ENCODE measurements around the gene NCF1.
"Not testable (repeated sequence)": the region's sequence is repeated elsewhere in the genome, so short reads cannot be mapped to it uniquely, and the experiment has no call there.

The NCF1 gene

DNA sequence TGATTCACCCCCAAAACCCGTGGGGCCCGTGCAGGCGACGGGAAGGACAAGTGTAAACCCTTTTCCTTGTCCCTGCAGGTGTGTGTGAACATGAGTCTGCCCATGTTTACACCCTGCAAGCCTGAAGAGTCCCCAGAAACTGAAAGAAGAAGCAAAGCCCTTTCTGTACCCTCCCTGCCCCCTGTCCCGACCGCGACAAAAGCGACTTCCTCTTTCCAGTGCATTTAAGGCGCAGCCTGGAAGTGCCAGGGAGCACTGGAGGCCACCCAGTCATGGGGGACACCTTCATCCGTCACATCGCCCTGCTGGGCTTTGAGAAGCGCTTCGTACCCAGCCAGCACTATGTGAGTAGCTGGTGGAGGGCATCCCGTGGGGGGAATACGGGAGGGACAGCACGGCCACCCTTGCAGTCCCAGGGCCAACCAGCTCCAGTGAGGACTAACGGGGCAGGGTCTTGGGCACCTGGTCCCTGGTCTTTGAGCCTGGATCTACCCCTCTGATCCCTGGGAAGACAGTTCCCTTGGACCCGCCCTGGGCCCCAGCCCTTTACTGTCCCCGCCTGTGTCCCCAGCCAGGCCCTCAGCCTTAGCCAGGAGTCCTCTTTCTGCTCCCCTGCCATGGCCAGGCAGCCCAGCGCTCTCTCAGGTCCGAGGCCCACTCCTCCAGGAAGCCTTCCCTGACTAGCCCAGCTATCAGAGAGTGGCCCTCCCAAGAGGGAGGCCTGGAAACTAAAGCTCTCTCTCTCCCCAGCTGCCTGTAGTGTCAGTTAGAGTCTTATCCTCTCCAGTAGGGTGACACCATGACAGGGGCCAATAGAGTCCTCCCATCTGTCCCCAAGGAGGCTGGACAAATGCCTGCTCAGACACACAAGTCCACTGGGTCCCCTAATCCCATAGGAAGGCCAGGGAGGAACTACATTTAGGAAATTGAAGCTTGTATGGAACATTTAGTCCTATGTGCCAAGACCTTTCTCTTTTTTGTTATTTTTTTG, at the start of gene NCF1:
Gene NCF1 (plus strand): TSS at position 252 of the 991 bp plus-strand sequence. CDS start 21 bp downstream, at position 273.
- DNase-seq = not testable (repeated sequence)

DNA sequence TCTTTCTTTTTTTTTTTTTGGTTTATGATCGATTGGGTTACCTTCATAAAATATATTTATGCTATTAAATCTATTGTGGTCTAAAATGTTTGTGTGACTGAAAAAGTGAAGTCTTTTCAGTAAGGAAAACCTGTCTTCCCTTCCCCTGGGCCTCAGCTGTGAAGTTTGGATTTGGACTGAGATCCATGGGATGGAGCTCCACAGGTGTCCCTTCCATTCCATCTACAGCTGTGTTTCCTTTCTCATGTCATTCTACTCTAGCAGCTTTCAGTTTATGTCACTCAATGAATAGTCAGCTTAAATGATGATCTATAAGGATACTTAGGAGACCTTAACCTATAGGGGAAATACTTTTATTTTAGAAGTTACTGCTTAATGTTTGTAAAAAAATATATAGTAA, 48.0 kb upstream of the NCF1 start:
- no peak for DNase-seq

DNA sequence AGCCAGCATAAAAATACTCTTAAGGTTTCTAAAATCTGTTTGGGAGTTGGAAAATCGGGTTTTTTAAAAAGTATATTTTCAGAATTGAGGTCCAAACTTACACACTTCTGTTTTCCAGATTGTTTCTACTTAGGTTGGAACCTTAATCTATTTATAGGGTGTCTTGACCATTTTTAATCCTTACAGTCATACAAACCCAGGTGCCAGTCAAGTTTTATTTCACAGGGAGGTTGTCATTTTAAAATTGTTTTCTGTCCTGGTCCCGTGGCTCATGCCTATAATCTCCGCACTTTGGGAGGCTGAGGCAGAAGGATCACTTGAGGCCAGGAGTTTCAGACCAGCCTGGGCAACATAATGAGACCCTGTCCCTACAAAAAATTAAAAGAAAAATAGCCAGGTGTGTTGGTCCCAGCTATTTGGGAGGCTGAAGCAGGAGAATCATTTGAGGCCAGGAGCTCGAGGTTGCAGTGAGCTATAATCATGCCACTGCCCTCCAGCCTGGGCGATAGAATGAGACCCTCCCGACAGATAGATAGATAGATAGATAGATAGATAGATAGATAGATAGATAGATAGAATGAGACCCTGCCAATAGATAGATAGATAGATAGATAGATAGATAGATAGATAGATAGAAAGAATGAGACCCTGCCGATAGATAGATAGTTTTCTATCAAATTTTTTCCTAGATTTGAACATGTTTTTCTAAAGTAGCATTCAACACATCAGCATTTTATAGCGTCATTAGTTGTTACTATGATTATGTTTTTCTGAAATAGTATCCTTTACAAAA, 47.3 kb upstream of the NCF1 start:
- no peak for DNase-seq

DNA sequence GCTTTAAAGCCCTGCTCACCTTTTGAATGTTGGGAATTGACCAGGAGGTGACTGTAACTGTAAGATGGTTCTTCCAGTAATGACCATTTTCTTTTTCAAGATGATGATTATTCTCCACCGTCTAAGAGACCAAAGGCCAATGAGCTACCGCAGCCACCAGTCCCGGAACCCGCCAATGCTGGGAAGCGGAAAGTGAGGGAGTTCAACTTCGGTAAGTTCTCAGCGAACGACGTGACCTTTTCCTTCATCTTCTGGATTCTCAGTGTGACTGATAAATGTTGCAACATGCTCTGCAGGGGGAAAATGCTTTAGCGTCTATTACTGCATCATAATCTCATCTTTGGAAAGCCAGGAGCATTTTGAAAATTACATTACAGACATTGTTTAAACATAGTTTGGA, 45.1 kb upstream of the NCF1 start:
- not testable (repeated sequence) for DNase-seq

DNA sequence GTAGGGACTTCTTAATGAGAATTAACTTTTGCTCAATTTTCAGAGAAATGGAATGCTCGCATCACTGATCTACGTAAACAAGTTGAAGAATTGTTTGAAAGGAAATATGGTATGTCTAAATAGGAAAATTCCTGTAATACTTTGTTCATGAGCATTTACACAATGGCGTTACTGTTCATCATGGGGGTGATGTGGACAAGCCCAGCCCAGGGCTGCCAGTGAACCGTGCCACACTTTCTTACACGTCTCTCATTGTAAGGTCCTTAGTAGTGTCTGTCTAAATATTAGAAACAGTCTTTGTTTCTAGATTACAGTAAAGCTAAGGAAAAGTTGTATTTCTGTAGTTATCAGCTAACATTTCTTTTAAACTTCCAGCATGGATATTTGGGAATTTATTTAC, 43.6 kb upstream of the NCF1 start:
- not testable (repeated sequence) for DNase-seq

DNA sequence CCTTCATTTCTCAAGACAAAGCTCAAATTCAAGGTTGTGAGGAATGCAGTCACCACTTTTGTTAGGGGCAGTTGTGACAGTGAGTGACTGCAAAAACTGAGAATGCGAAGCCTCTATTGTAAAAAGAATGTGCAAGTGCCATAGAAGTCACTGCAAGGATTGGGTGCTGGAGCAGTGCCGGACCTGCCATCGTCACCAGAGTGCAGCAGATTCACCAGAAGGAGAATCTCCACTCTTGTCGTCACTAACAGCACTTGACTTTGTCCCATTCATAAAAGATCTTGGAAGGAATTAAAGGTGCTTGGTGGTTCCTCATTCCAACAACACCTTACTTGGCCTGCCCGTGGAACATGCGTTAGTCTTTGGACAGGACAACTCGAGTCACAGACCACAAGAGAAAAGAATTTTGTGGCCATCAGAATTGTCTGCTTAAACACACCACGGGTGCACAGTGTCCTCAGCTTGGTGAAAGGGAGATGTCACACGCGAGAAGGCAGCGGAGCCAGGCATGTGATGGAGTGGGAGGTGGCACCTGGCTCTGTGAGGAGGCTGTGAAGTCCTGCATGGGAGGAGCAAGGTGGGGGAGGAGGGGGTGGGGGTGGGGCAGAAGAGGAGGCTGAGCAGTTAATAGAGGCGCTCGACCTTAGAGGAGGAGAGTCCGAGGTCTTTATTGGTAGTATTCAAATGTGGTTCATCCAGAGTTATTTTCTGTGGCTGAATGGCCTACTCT, 33.7 kb upstream of the NCF1 start:
- not testable (repeated sequence) for DNase-seq

DNA sequence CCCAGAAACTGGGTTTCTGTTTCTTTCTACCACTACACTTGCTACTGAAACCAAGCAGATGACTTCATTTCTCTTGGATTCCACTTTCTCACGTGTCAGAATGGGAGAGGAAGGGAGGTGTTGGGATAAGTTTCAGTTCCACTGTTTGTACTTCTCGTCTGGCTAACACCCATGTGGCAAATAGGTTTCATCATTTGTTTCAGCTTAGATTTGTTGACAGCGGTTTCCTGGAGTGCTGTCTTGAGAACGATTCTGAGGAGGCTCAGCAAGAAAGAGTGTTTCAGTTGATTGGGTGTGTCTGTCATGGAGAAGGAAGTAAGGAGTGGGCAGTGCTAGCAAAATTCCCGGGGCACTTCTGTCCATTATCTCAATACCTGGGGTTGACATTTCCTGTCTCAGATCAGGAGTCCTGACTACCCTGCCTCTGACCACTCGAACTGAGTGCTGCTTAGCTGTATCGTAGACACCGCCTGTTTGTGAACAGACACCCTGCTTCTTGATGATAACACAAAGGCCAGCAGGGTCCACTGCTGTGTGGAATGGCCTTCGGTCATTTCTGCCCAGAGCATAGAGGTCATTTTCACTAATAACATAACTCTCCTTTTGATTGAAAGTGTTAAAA, 29.8 kb upstream of the NCF1 start:
- not testable (repeated sequence) for DNase-seq

DNA sequence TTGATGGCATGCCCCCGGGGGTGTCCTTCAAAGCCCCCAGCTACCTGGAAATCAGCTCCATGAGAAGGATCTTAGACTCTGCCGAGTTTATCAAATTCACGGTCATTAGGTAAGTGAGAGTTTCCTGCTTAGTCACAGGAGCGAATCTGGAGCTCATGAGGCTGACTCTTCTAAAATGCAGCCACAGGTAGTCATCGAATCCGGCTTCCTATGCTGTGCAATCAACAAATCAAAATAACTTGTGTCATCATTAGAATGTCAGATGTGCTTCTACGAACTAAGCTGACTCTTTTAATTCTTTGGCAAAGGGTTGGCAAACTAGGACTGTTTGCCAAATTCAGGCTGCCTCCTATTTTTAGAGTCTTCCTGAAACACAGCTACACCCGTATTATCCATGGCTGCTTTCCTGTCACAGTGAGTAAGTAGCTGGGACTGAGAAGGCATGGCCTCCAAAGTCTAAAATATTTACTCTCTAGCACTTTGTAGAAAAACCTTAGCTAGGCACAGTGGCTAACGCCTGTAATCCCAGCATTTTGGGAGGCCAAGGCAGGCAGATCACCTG, 19.8 kb upstream of the NCF1 start:
- not testable (repeated sequence) for DNase-seq

DNA sequence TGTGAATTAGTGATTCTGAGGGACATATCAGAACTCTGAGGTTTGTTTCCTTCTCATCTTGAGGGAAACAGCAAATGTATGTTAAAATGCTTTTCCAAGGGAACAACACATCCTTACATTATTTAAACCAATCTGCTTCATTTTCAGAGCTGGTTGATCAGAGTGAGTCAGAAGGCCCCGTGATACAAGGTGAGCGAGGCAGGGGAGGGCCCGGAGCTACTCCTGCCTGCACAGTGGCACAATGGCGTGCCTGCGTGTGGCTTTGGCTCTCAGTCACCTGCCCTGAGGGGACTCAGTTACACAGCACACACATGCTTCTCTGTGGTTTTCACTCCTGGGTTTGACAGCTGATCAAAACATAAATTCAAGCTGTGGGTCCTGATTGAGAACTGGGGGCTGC, 17.1 kb upstream of the NCF1 start:
- not testable (repeated sequence) for DNase-seq

DNA sequence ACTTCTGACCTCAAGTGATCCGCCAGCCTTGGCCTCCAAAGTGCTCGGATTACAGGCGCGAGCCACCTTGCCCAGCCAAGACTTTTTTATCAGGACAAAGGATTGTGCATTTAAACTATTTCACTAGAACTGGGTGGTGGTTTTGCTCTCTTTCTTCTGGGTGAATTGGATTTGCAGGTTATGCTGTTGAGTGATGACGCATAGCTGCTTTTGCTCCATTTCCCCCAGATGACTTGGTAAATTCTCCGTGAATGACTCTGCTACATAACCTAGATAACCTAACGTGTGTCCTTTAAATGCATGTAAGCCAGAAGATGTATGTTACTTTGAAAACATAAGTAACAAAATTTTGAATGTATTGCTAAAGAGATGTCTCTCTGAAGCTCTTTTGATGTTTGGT, 15.5 kb upstream of the NCF1 start:
- not testable (repeated sequence) for DNase-seq

DNA sequence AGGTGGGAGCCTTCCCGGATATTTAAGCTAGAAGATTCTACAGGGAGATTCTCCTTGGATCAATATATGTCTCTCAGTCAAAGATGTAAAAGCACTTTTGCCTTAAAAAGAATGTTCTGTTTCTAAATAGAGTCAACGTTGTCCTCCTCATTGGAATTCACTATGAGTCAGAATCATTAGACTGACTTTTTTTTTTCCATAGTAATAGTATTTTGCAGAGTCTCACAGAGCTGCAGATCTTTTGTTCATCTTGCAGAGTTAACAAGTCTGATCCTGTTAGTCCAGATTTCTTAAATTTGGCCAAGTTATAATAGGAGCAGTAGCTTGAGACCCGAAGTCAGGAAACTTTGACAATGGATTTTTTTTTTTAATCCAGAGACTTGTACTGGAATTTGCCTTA, 14.8 kb upstream of the NCF1 start:
- not testable (repeated sequence) for DNase-seq

DNA sequence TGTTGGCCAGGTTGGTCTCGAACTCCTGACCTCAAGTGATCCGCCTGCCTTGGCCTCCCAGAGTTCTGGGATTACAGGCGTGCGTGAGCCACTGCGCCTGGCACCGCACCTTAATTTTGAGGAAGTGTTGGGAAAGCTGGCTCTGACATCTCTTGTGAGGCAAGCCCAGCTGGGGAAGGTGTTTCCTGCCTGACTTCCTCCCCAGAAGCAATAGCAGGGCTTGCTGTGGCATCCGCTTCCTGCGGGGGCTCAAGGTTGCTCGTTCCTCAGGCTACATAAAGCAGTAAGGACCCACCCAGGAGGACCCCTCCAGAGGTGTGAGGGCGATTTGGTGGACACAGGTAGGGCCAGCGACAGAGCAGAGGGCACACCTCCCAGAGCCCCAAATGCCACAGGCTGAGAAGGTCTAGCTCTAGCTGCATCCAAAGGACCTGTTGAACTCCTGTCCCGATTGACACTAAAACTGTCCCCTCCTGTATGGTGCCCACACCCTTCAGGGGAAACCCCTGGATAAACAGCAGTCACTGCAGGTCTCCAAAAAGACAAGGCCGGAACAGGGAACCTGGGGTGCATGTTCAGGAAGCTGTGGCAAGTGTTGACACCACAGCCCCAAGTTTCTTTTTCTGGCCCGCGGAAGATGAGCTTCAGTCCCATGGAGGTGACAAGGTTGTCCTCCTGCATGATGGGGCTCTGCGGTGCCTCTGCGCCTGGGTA, 8.4 kb upstream of the NCF1 start:
- not testable (repeated sequence) for DNase-seq

DNA sequence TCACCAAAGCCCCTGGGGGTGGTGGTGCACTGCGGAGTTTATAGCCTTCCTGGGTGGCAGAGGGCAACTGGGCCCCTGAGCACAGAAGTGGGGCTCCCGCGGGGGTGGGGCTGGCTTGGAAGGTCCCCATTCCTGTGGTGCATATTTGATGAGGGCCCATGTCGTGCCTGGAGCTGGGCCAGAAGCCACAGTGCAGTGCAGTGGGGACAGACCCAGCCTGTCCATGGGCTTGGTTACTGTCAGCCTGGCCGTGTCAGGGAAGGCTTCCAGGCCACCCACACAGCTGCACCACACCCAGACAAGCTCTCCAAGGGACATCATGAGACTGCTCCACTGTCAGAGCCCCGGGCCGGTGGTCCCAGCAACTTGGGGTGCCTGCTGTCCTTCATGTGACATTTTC, 7.3 kb upstream of the NCF1 start:
- not testable (repeated sequence) for DNase-seq

DNA sequence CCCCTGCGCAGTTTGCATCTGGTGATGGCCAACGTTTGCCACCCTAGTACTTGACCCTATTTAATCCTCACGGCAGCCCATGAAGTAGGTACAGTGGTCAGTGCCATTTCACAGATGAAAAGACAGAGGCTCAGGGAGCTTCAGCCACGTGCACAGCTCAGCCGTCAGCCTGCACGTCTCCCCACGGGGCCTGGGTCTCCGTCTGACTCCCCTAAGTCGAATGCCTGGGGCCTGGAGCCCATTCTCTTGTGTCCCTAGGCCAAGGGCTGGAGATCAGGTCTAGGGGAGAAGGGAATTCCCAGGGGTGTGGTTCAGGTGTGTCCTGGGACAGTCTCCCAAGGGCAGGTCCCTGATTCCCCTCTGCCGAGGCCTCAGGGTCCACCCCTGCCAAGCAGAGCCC, 6.8 kb upstream of the NCF1 start:
- not testable (repeated sequence) for DNase-seq

DNA sequence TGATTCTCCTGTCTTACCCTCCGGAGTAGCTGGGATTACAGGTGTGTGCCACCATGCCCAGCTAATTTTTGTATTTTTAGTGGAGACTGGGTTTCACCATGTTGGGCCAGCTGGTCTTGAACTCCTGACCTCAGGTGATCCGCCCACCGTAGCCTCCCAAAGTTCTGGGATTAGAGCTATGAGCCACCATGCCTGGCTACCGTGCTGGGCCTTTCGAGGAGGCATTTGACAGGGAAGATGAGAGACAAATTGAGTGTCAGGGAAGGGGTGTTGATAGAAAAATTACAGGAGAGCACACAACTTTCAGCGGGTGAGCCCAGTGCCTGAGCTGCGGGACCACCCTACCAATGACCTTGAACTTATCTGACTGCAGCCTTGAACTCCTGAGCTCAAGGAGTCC, 3.7 kb upstream of the NCF1 start:
- not testable (repeated sequence) for DNase-seq

DNA sequence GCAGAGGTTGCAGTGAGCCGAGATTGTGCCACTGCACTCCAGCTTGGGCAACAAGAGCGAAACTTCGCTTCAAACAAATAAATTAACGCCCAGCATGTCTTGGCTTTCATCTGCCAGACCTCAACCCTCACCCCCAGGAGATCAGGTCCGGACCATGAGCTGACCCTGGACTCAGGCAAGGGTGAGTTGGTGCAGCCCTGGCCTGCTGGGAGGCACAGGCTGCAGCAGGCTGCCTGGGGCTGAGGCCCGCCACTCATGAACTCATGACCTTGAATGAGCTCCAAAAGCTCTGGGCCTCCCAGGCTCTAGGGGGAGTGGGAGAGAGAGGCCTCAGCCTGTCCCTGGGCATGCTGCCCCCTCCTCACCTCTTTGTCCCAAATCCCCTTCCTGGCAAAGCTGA, 1.7 kb upstream of the NCF1 start:
- not testable (repeated sequence) for DNase-seq

DNA sequence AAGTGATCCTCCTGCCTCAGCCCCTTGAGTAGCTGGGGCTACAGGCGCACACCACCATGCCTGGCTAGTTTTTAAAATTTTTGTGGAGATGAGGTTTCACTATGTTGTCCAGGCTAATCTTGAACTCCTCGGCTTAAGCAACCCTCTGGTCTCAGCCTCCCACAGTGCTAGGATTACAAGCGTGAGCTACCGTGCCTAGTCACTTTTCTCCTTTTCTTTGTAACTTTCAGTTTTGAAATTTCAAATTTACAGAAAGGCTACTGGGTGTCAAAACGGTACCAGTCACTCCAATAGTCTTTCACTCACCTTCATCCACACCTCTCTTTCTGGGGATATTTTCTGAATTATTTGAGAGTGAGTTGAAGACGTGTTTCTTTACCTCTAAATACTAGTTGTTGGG, 1.3 kb downstream of the NCF1 start:
- not testable (repeated sequence) for DNase-seq

DNA sequence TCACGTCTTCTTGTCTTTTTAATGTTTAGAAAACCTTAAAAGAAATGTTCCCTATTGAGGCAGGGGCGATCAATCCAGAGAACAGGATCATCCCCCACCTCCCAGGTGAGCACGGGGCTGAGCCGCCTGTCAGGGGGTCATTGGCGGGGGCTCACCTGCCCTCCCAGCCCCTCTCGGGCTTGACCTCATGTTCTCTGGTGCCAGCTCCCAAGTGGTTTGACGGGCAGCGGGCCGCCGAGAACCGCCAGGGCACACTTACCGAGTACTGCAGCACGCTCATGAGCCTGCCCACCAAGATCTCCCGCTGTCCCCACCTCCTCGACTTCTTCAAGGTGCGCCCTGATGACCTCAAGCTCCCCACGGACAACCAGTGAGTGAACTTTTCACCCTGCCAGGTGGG, 5.2 kb downstream of the NCF1 start:
- not testable (repeated sequence) for DNase-seq

DNA sequence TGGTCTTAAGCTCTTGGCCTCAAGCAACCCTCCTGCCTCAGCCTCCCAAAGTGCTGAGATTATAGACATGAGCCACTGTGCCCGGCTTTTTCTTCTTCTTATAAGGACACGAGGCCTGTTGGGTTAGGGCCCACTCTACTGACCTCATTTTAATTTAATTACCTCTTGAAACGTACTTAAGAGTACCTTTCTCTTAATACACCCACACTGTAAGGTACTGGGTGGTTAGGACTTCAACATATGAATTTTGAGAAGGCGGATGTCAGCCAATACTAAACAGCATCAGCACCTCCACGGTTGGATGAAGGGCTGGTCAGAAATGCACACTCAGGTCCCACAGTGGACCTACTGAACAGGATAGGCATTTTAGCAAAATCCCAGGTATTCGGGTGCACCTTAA, 7.9 kb downstream of the NCF1 start:
- not testable (repeated sequence) for DNase-seq

DNA sequence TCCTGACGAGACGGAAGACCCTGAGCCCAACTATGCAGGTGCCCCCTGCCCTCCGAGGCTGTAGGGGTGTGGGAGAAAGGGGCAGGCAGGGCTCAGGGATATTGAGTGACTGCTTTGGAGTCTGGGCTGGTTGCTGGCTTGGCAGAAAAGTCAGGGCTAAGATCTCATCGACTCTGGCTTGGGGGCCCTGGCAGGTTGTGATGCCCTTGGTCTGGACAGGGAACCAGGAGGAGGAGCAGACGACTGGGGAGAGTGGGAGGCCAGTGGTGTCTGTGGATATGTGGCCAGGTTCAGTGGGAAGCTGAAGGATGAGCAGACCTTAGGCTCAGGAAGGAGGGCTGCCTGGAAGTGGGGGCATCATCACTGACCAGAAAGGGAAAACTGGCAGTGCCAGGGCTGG, 9.8 kb downstream of the NCF1 start:
- not testable (repeated sequence) for DNase-seq

DNA sequence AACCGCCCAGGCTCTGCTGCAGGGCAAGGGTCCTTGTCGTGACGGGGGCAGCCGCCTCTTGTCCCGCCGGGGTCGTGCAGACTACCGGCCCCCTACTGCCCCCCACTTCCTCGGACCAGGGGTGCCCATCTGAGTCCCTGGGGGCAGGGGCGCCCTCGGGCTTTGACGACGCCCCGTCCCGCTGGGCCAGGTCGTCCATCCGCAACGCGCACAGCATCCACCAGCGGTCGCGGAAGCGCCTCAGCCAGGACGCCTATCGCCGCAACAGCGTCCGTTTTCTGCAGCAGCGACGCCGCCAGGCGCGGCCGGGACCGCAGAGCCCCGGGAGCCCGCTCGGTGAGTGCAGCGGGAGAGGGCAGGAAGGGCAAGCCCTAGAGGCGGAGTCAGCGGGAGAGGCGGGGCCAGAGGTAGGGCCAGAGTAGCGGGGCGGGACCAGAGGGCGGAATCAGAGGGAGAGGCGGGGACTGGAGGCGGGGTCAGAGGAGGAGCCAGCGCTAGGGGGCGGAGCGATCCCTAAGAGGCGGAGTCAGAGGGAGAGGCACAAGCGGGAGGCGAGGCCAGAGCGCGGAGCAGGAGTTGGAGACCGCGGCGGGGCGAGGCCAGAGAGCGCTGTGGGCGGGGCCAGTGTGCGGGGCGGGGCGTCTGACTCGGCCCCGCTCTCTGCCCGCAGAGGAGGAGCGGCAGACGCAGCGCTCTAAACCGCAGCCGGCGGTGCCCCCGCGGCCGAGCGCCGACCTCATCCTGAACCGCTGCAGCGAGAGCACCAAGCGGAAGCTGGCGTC, 14.7 kb downstream of the NCF1 start:
- DNase-seq = peak; percentile 94

Data from CD4-positive, alpha-beta T cell treated with Interferon gamma for 1 hour (primary cell).